Smooth muscle cell (in vitro differentiated cells): Measurements from ENCODE around the gene CHAMP1. TPM values are rescaled to one million over a fixed set of nuclear protein-coding genes. Genes with fewer than 3 reads are reported as not detected.
"Not testable (repeated sequence)": the region's sequence is repeated elsewhere in the genome, so short reads cannot be mapped to it uniquely, and the experiment has no call there.

Experiments used
- DNase-seq: peaks from one replicate; lab custom pipeline; 2025; ENCODE audit not compliant: unreplicated experiment; lab: John Stamatoyannopoulos, UW
- H2AFZ ChIP-seq: fragments of 200-600 bp; sonication (generic); 2 replicates; pipeline ENCODE4 v1.6.0; 2016; ENCODE audit warnings: antibody characterized with exemption, low read depth, mild to moderate bottlenecking
- H3F3A ChIP-seq: fragments of 200-600 bp; sonication (generic); 2 replicates; pipeline ENCODE4 v1.6.0; 2017; ENCODE audit warnings: antibody characterized with exemption, low read depth
- H3K27ac ChIP-seq: fragments of 200-600 bp; sonication (generic); 2 replicates; pipeline ENCODE4 v1.5.1; 2016; ENCODE audit warnings: low read depth, mild to moderate bottlenecking
- H3K27me3 ChIP-seq: fragments of 200-600 bp; sonication (generic); 2 replicates; pipeline ENCODE4 v1.6.1; 2016; ENCODE audit warnings: low read depth, mild to moderate bottlenecking
- H3K36me3 ChIP-seq: fragments of 200-600 bp; sonication (generic); 2 replicates; pipeline ENCODE4 v1.5.1; 2016; ENCODE audit warnings: low read depth
- H3K4me1 ChIP-seq: fragments of 200-600 bp; sonication (generic); 2 replicates; pipeline ENCODE4 v1.5.1; 2016; ENCODE audit warnings: low read depth
- H3K4me2 ChIP-seq: fragments of 200-600 bp; sonication (generic); 2 replicates; pipeline ENCODE4 v1.6.0; 2016; ENCODE audit warnings: mild to moderate bottlenecking
- H3K4me3 ChIP-seq: fragments of 200-600 bp; sonication (generic); 2 replicates; pipeline ENCODE4 v1.5.1; 2016; ENCODE audit warnings: mild to moderate bottlenecking
- H3K79me2 ChIP-seq: fragments of 200-600 bp; sonication (generic); 2 replicates; pipeline ENCODE4 v1.6.0; 2016; ENCODE audit warnings: low read depth, mild to moderate bottlenecking
- H3K9ac ChIP-seq: fragments of 200-600 bp; sonication (generic); 2 replicates; pipeline ENCODE4 v1.6.0; 2016; ENCODE audit warnings: low read depth
- H3K9me3 ChIP-seq: fragments of 200-600 bp; sonication (generic); replicated peaks from 2 replicates; pipeline ENCODE4 v1.5.1; 2016; ENCODE audit warnings: low read depth
- H4K20me1 ChIP-seq: fragments of 200-600 bp; sonication (generic); 2 replicates; pipeline ENCODE4 v1.6.0; 2016; ENCODE audit warnings: low read depth
- CTCF ChIP-seq: fragments of 200-600 bp; sonication (generic); IDR thresholded peaks from 2 replicates; pipeline ENCODE4 v1.5.1; 2017; ENCODE audit warnings: borderline replicate concordance, mild to moderate bottlenecking, antibody characterized with exemption; ENCODE audit not compliant: insufficient read depth, poor library complexity, severe bottlenecking
- WGBS: methylation state at CpG from one replicate; pipeline ENCODE4 v1.1.7; 2016; ENCODE audit warnings: low lambda C conversion rate; 5-methylcytosine and 5-hydroxymethylcytosine counted together
- polyA plus RNA-seq: library from polyadenylated mRNA; unstranded; fragments of >200 nt; fragmentation: Nextera tagmentation; extraction: Ambion mirVana; gene quantifications from 2 replicates; pipeline ENCODE4 v1.2.1, GENCODE V29; 2016
- total RNA-seq: library from RNA; depleted of rRNA; stranded (reverse); fragments of >200 nt; gene quantifications from 2 replicates; pipeline ENCODE4 v1.2.3, GENCODE V29; 2014

Gene CHAMP1
- total and polyA plus RNA-seq, 2 experiments from 2014 or later: 12.1 to 20.6 TPM

DNA sequence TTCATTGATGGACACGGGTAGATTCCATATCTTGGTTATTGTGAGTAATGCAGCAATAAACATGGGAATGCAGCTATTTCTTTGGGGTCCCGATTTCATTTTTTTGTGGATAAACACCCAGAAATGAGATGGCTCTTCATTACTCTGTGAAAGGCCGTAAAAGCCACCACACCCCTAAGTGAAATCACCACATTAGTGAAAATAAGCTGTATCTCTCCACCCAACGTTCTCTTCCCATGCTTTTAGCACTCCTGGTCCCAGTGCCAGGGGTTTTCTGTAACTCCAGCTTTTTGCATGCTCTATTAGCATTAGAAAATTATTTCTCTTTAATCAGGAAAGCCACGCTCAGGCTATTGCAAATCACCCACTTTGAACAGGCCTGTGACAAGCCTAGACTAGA lies 15.8 kb downstream of the CHAMP1 start:
- 90% methylated on average over 5 of the region's 5 CpGs for WGBS
- no peak overlapping the region for H2AFZ ChIP-seq
- no peaks in the 10 kb centered on the region for H4K20me1 ChIP-seq
- no peak overlapping the region for H3K4me2 ChIP-seq
- H3K4me1 ChIP-seq: peaks cover 14% of the 10 kb centered on the region
- H3K27ac ChIP-seq: no peak overlapping the region
- H3F3A ChIP-seq: peaks cover 3% of the 10 kb centered on the region
- DNase-seq: no peak
- H3K36me3 ChIP-seq: peaks cover 3% of the 10 kb centered on the region
- no peaks in the 10 kb centered on the region for H3K27me3 ChIP-seq
- no peaks in the 10 kb centered on the region for H3K9me3 ChIP-seq
- no peak for TF ChIP-seq CTCF
- no peak overlapping the region for H3K4me3 ChIP-seq
- H3K9ac ChIP-seq: no peak overlapping the region
- H3K79me2 ChIP-seq: no peaks in the 10 kb centered on the region

- not testable (repeated sequence) for H3K9me3 ChIP-seq, H3K9ac ChIP-seq, H3K36me3 ChIP-seq, H3K79me2 ChIP-seq, H2AFZ ChIP-seq, H3K4me3 ChIP-seq, DNase-seq, H3K27me3 ChIP-seq, H3K4me2 ChIP-seq, H4K20me1 ChIP-seq, H3F3A ChIP-seq, H3K27ac ChIP-seq
- H3K4me1 ChIP-seq: peaks cover 14% of the 10 kb centered on the region
- WGBS: 26% methylated on average over 3 of the region's 3 CpGs
Measured at GRCh38 chr13:114333881-114334280, 19.6 kb downstream of the CHAMP1 start.

DNA sequence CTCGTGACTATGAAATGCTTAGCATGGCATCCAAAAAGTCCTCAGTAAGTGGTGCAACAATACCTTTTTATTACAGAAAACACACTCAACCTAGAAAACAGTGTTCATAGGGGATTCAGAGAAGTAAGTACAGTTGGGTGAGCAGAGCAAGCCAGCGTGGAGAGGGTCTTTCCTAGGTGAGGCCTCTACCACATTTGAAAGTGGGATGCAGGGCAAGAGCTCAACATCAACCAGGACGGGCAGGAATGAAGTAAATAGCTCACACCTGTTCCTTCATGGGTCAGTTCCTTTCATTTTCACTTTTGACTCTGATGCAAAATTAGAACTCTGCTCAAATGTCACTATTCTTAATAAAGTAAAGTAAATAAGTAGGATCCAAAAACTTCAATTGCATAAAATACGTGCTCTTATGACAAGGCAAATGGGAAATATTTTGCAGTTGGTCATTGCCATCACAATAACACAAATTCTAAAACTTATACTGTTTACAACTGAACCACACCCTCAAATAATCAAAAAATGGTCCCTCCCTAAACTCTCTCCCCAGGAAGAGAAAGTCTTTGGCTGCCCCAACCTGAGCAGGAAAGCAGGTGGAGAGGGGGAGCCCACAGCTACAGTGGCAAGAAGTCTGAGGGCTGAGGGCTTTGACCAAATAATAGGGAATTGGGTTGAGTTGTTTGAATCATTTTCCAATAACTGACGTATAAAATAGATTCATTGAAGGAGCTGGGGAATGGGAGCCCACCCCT lies 20.2 kb downstream of the CHAMP1 start:
- Histone ChIP-seq H3F3A (peaks cover 3% of the 10 kb centered on the region), H3K36me3 (no peaks in the 10 kb centered on the region), H3K79me2 (no peaks in the 10 kb centered on the region), H3K4me2 (no peak overlapping the region), H3K27me3 (no peaks in the 10 kb centered on the region), H4K20me1 (no peaks in the 10 kb centered on the region), H3K9me3 (no peaks in the 10 kb centered on the region), H3K9ac (no peak overlapping the region), H3K27ac (no peak overlapping the region), H3K4me3 (no peak overlapping the region), H2AFZ (no peak overlapping the region), H3K4me1 (peaks cover 14% of the 10 kb centered on the region)
- 85% methylated on average over 5 of the region's 5 CpGs for WGBS
- DNase-seq: no peak
- no peak for TF ChIP-seq CTCF

DNA sequence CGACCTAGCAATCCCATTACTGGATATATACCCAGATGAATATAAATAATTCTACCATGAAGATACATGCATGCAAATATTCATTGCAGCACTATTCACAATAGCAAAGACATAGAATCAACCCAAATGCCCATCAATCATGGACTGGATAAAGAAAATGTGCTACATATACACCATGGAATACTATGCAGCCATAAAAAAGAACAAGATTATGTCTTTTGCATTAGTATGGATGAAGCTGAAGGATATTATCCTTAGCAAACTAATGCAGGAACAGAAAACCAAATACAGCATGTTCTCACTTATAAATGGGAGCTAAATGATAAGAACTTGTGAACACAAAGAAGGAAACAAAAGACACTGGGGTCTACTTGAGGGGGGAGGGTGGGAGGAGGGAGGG lies 22.2 kb downstream of the CHAMP1 start:
- H2AFZ ChIP-seq, H3K4me2 ChIP-seq, H3K9ac ChIP-seq, H4K20me1 ChIP-seq, H3K4me3 ChIP-seq, H3K36me3 ChIP-seq, H3K27ac ChIP-seq, DNase-seq, H3K79me2 ChIP-seq, H3F3A ChIP-seq, H3K9me3 ChIP-seq, H3K27me3 ChIP-seq: not testable (repeated sequence)
- peaks cover 14% of the 10 kb centered on the region for H3K4me1 ChIP-seq
- 87% methylated on average over 1 of the region's 1 CpG for WGBS

DNA sequence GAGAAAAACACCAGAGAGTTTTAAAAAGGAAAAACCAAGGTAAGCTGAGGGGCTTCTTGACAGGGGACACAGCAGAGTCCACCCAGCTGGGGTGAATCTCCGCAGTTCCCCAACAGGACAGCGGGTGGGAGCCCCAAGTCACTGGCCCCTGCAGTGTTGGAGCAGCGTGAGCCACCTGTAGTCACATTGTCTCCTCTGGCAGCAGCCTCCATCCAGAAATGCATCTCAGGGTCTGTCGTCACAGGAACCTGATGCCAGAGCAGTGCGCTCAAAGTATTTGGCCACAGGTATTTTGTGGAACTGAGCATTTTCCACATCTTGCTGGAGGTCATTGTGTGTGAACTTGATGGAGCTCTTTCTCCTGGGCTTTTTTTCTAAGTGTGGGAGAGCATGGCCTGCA lies 24.7 kb downstream of the CHAMP1 start:
- Histone ChIP-seq H2AFZ (no peak overlapping the region), H3K27me3 (no peaks in the 10 kb centered on the region), H3K4me3 (no peak overlapping the region), H3F3A (no peaks in the 10 kb centered on the region), H3K36me3 (no peaks in the 10 kb centered on the region), H3K79me2 (no peaks in the 10 kb centered on the region), H3K9ac (no peak overlapping the region), H3K4me2 (no peak overlapping the region), H4K20me1 (no peaks in the 10 kb centered on the region), H3K4me1 (peaks cover 4% of the 10 kb centered on the region), H3K9me3 (no peaks in the 10 kb centered on the region), H3K27ac (no peak overlapping the region)
- TF ChIP-seq CTCF: no peak
- WGBS: 92% methylated on average over 5 of the region's 5 CpGs
- DNase-seq: no peak
